Fibroblast of lung (primary cell): Measurements from ENCODE around the gene SLC2A4RG.

Source experiments
- EZH2 ChIP-seq: IDR thresholded peaks from 2 replicates; pipeline ENCODE4 v1.5.1; 2012; ENCODE audit warnings: low read length, control low read depth, mild to moderate bottlenecking; ENCODE audit errors: missing control alignments
- TF ChIP-seq, protein P1 (sequence below), 2 donors: IDR thresholded peaks in 1 of 2; conservative IDR thresholded peaks in 1 of 2; 1 replicate in 1 of 2; 2 replicates in 1 of 2; pipeline ENCODE4 v1.5.1; 2011 to 2012; ENCODE audit warnings: low read length in 2 of 2, control low read depth in 1 of 2, inconsistent platforms in 1 of 2, low read depth in 1 of 2, mild to moderate bottlenecking in 1 of 2

DNA sequence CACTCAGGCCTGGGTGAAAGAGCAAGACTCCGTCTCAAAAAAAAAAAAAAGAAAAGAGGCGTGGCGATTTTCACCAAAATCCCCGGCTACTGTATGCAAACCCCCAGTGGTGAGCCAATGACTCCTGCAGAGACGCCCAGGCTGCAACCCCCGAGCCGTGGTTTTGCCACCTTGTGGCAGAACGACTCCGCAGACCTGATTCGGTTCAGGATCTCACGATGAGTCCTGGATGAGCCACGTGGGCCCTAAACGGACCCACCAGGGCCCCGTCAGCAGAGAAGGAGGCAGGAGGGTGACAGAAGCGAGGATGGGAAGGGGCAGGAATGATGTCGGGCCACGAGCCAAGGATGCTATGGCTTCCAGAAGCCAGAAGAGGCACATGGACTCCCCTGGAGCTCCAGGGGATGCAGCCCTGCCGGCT lies 42.5 kb downstream of the SLC2A4RG start:
- TF ChIP-seq, protein P1, sequence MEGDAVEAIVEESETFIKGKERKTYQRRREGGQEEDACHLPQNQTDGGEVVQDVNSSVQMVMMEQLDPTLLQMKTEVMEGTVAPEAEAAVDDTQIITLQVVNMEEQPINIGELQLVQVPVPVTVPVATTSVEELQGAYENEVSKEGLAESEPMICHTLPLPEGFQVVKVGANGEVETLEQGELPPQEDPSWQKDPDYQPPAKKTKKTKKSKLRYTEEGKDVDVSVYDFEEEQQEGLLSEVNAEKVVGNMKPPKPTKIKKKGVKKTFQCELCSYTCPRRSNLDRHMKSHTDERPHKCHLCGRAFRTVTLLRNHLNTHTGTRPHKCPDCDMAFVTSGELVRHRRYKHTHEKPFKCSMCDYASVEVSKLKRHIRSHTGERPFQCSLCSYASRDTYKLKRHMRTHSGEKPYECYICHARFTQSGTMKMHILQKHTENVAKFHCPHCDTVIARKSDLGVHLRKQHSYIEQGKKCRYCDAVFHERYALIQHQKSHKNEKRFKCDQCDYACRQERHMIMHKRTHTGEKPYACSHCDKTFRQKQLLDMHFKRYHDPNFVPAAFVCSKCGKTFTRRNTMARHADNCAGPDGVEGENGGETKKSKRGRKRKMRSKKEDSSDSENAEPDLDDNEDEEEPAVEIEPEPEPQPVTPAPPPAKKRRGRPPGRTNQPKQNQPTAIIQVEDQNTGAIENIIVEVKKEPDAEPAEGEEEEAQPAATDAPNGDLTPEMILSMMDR (conservative IDR thresholded peaks at IDR 0.05 in 1 of 2, IDR thresholded peaks at IDR 0.05 in 1 of 2; ENCODE audit: low read depth in 1 of 2, low read length in 2 of 2): no peak
- no peak for TF ChIP-seq EZH2
